ENCODE results near the gene RSKR.

- TF ChIP-seq, protein P1, sequence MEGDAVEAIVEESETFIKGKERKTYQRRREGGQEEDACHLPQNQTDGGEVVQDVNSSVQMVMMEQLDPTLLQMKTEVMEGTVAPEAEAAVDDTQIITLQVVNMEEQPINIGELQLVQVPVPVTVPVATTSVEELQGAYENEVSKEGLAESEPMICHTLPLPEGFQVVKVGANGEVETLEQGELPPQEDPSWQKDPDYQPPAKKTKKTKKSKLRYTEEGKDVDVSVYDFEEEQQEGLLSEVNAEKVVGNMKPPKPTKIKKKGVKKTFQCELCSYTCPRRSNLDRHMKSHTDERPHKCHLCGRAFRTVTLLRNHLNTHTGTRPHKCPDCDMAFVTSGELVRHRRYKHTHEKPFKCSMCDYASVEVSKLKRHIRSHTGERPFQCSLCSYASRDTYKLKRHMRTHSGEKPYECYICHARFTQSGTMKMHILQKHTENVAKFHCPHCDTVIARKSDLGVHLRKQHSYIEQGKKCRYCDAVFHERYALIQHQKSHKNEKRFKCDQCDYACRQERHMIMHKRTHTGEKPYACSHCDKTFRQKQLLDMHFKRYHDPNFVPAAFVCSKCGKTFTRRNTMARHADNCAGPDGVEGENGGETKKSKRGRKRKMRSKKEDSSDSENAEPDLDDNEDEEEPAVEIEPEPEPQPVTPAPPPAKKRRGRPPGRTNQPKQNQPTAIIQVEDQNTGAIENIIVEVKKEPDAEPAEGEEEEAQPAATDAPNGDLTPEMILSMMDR (IDR thresholded peaks at IDR 0.05) = no peak
- TF ChIP-seq REST (IDR thresholded peaks at IDR 0.05; ENCODE audit: insufficient read depth in 1 of 2, low read depth in 2 of 2, low read length in 1 of 2) = no peak
Measured at GRCh38 chr17:28575126-28575795, 38.7 kb downstream of the RSKR start.
